CD4-positive, alpha-beta memory T cell (primary cell): ENCODE measurements around the gene IRF5. TPM values are rescaled to one million over a fixed set of nuclear protein-coding genes. Genes with fewer than 3 reads are reported as not detected.
A peak's percentile ranks its signal among the peaks of the same experiment; 100 is the strongest.

ENCODE experiments used
- CTCF ChIA-PET: fragments of 350-600 bp; sonication (Branson Sonifier 250); formaldehyde crosslinking; loops from one replicate; lab custom pipeline; 2021; ENCODE audit warnings: inconsistent platforms; ENCODE audit not compliant: partially characterized antibody; lab: Charles Lee
- POLR2A ChIA-PET: fragments of 350-600 bp; sonication (Branson Sonifier 250); formaldehyde crosslinking; loops from one replicate; lab custom pipeline; 2021; ENCODE audit not compliant: partially characterized antibody; lab: Charles Lee
- DNase-seq, 5 donors: peaks; one replicate each; pipeline versions ENCODE4 v3.0.0 to v3.0.0-alpha.2; 2020 to 2022; ENCODE audit warnings: mixed read lengths in 1 of 5
- H3K27ac ChIP-seq: one replicate; pipeline ENCODE4 v1.7.0; 2013; ENCODE audit warnings: low read depth, low read length
- H3K27me3 ChIP-seq: 2 replicates; pipeline ENCODE4 v1.7.0; 2013; ENCODE audit warnings: mild to moderate bottlenecking, low read length, moderate library complexity; ENCODE audit not compliant: insufficient read depth
- H3K36me3 ChIP-seq: 2 replicates; pipeline ENCODE4 v1.7.0; 2013; ENCODE audit warnings: mild to moderate bottlenecking, low read length, moderate library complexity; ENCODE audit not compliant: insufficient read depth
- H3K4me1 ChIP-seq: 2 replicates; pipeline ENCODE4 v1.7.0; 2013; ENCODE audit warnings: mild to moderate bottlenecking, low read length, moderate library complexity; ENCODE audit not compliant: insufficient read depth
- H3K4me3 ChIP-seq, 2 donors: one replicate each; pipeline ENCODE4 v1.7.0; 2013; ENCODE audit warnings: low read length in 2 of 2, mild to moderate bottlenecking in 1 of 2
- H3K9me3 ChIP-seq, 2 donors: one replicate each; pipeline ENCODE4 v1.7.0; 2013; ENCODE audit warnings: low read length in 2 of 2, control low read depth in 1 of 2; ENCODE audit not compliant: control insufficient read depth in 1 of 2
- H3K27ac Mint-ChIP-seq, 7 donors: one replicate each; pipeline ENCODE4 v1.8.0; 2020 to 2021; ENCODE audit warnings: mixed read lengths in 7 of 7, mild to moderate bottlenecking in 6 of 7, inconsistent platforms in 3 of 7, moderate library complexity in 3 of 7
- H3K27me3 Mint-ChIP-seq, 2 donors: one replicate each; pipeline ENCODE4 v1.8.0; 2020 to 2021; ENCODE audit warnings: mixed read lengths in 2 of 2
- H3K36me3 Mint-ChIP-seq, 2 donors: one replicate each; pipeline ENCODE4 v1.8.0; 2020 to 2021; ENCODE audit warnings: mixed read lengths in 2 of 2, inconsistent platforms in 1 of 2, mild to moderate bottlenecking in 1 of 2
- H3K4me1 Mint-ChIP-seq, 4 donors: one replicate each; pipeline ENCODE4 v1.8.0; 2020 to 2021; ENCODE audit warnings: mixed read lengths in 4 of 4, mild to moderate bottlenecking in 1 of 4
- H3K4me3 Mint-ChIP-seq, 8 donors: one replicate each; pipeline ENCODE4 v1.8.0; 2020 to 2021; ENCODE audit warnings: mixed read lengths in 8 of 8, mild to moderate bottlenecking in 7 of 8, moderate library complexity in 6 of 8, inconsistent platforms in 3 of 8
- H3K9me3 Mint-ChIP-seq, 8 donors: one replicate each; pipeline ENCODE4 v1.8.0; 2020 to 2021; ENCODE audit warnings: mixed read lengths in 8 of 8, mild to moderate bottlenecking in 5 of 8, inconsistent platforms in 3 of 8, moderate library complexity in 1 of 8
- intact Hi-C: fragments of 100-400 bp; cut with micrococcal nuclease; formaldehyde crosslinking; loops from one replicate; pipeline ENCODE4 v1.15.1; 2023
- polyA plus RNA-seq, 2 donors: library from polyadenylated mRNA; unstranded; fragments of 300-500 nt; fragmentation: Illumina TruSeq; gene quantifications; one replicate each; pipeline ENCODE4 v1.2.3, GENCODE V29; 2021
- total RNA-seq, 2 experiments: library from RNA; stranded (reverse); gene quantifications; one replicate each; pipeline ENCODE4 v1.2.3, GENCODE V29; 2021

IRF5 gene
- total and polyA plus RNA-seq, 4 experiments from 2014 or later: 7.2 to 27.8 (median 11.8) TPM

DNA sequence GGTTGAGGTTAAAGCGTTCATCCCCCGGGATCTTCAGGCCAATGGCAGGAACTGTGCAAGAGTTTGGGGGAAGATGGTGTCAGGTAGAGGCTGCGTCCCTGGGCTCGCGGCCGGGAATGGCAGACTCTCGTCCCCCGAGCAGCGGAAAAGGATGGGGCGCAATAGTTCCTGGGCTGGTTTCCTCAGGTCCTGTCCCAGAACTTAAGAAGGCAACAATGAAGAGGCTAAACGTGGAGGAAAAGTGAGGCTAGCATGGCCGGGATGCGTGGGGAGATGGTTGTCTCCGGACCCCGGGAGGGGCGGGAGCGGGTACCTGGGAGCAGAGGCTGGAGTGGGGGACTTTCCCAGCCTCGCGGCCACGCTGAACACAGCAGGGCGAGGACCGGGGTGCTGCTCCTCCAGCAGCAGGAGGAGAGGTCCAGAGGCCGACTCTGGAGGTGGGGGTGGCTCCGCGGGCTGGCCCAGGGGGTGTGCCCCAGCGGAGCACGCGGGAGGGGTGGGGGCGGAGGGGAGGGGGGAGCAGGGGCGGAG is 882 bp downstream of the IRF5 start:
- peaks cover 0 to 4% of the 10 kb centered on the region in 2 donors for H3K36me3 Mint-ChIP-seq
- H3K27me3 Mint-ChIP-seq: peaks cover 0 to 3% of the 10 kb centered on the region in 2 donors
- peaks cover 37% of the 10 kb centered on the region for H3K4me1 ChIP-seq
- H3K4me3 ChIP-seq: peak overlapping the region; percentile 49 to 69
- H3K4me3 Mint-ChIP-seq: peak overlapping the region; percentile 90 to 97 (median 94)
- H3K27me3 ChIP-seq: no peaks in the 10 kb centered on the region
- intact Hi-C loops: no loop called here
- no peaks in the 10 kb centered on the region for H3K9me3 ChIP-seq
- DNase-seq: no peak
- peak overlapping the region; percentile 60 for H3K27ac ChIP-seq
- POLR2A ChIA-PET: interaction anchor here (2.0 kb wide), 1 partner anchor 116 kb away, joined by 8 read pairs; the partner anchor contains the start of gene TNPO3
- peak overlapping the region; percentile 11 to 96 (median 90) for H3K27ac Mint-ChIP-seq
- CTCF ChIA-PET: interaction anchor here (1.4 kb wide), 1 partner anchor 10 kb away, joined by 3 read pairs; no protein-coding TSS in a partner anchor
- peaks cover 16 to 50% (median 33%) of the 10 kb centered on the region in 4 donors for H3K4me1 Mint-ChIP-seq
- H3K36me3 ChIP-seq: no peaks in the 10 kb centered on the region
- H3K9me3 Mint-ChIP-seq: no peaks in the 10 kb centered on the region

DNA sequence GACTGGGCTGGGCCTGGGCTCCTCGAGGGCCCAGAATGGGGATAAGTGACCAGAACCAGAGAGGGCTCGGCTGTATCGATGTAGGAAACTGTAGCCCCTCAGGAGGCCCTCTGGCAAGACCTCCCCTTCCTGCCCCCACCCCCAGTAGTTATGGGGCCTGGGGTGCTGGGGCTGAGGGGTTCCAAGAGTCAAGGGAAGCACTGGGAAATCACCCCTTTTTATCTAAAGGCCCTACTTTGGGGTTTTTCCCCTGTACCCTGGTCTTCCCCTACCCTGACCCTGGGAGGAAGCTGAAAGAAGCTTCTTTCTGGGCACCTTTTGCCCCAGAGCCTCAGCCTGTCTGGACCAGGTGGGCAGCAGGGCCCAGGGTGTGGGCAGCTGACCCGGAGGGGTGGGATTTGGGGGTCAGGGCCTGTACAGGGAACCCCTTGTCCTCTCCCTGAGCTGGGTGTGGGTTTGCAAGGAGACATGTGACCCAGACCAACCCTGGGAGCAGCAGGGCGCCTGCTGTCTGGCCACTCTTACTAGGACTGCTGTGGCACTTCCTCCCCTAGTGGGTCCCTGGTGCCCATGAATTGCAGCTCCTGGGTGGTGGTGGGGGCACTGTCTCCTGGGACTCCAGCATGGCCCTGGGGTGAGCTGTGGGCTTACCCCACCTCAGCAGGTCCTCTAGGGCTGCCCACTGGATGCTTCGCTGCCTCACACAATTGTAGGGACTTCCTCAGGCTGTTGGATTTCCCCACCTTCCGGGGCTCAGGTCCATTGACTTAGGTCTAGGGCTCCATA is 1.5 kb downstream of the IRF5 start:
- Mint-ChIP-seq H3K9me3 (no peaks in the 10 kb centered on the region), H3K27me3 (peaks cover 0 to 3% of the 10 kb centered on the region in 2 donors), H3K4me1 (peaks cover 15 to 45% (median 32%) of the 10 kb centered on the region in 4 donors), H3K27ac (peak overlapping the region in 6 of 7 donors; percentile 41 to 83 (median 70)), H3K36me3 (peaks cover 0 to 4% of the 10 kb centered on the region in 2 donors), H3K4me3 (peak overlapping the region; percentile 84 to 97 (median 94))
- Histone ChIP-seq H3K9me3 (no peaks in the 10 kb centered on the region), H3K4me3 (peak overlapping the region in 1 of 2 donors; percentile 19), H3K4me1 (peaks cover 32% of the 10 kb centered on the region), H3K36me3 (no peaks in the 10 kb centered on the region), H3K27ac (peak overlapping the region; percentile 60), H3K27me3 (no peaks in the 10 kb centered on the region)
- ChIA-PET POLR2A (interaction anchor here (0.9 to 2.0 kb wide), 4 partner anchors 9 to 116 kb away, joined by 3 to 8 read pairs (median 4); partner anchors contain the start of gene TNPO3), CTCF (interaction anchor here (1.0 to 1.4 kb wide), 4 partner anchors 9 to 55 kb away, joined by 3 to 4 read pairs (median 4); no protein-coding TSS in a partner anchor)
- DNase-seq: peak in 2 of 5 donors; percentile 37 to 63
- intact Hi-C loops: no loop called here

DNA sequence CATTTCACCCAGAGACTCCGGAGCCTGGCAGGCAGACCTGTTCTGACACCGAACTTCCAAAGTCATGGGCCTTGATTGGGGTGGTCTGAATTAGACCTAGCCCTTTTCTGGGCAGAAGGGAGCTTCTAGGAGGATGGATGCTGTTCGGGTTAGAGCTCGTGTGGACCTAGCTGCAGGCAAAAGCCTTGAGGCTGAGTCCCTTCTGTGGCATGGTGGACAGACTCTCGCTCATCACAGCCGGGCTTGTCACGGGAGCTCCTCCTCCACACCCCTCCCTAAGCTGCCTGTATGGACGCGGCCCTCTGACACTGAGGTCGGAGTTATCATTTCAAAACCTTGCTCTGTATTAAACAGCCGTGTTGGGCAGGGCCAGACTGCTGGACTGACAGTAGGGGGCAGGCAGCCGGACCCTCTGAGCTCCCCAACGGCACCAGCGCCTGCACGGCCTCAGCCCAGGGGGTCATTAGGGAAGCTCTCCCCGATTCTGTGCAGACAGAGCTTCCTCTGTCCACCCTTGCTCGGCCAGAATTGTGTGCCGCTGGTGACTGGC is 2.2 kb downstream of the IRF5 start:
- Histone ChIP-seq H3K4me3 (no peak overlapping the region), H3K27ac (peak overlapping the region; percentile 60), H3K4me1 (peaks cover 32% of the 10 kb centered on the region), H3K9me3 (no peaks in the 10 kb centered on the region), H3K36me3 (no peaks in the 10 kb centered on the region), H3K27me3 (no peaks in the 10 kb centered on the region)
- Mint-ChIP-seq H3K4me3 (peak overlapping the region; percentile 84 to 97 (median 94)), H3K27me3 (peaks cover 0 to 3% of the 10 kb centered on the region in 2 donors), H3K36me3 (peaks cover 0 to 4% of the 10 kb centered on the region in 2 donors), H3K27ac (peak overlapping the region; percentile 41 to 83 (median 75)), H3K9me3 (no peaks in the 10 kb centered on the region), H3K4me1 (peaks cover 15 to 43% (median 32%) of the 10 kb centered on the region in 4 donors)
- DNase-seq: no peak
- POLR2A ChIA-PET: interaction anchor here (0.8 to 2.0 kb wide), 5 partner anchors 8 to 115 kb away, joined by 3 to 8 read pairs (median 3); partner anchors contain the start of gene TNPO3
- CTCF ChIA-PET: interaction anchor here (1.0 to 1.4 kb wide), 4 partner anchors 9 to 56 kb away, joined by 3 to 4 read pairs (median 4); no protein-coding TSS in a partner anchor
- intact Hi-C loops: no loop called here

DNA sequence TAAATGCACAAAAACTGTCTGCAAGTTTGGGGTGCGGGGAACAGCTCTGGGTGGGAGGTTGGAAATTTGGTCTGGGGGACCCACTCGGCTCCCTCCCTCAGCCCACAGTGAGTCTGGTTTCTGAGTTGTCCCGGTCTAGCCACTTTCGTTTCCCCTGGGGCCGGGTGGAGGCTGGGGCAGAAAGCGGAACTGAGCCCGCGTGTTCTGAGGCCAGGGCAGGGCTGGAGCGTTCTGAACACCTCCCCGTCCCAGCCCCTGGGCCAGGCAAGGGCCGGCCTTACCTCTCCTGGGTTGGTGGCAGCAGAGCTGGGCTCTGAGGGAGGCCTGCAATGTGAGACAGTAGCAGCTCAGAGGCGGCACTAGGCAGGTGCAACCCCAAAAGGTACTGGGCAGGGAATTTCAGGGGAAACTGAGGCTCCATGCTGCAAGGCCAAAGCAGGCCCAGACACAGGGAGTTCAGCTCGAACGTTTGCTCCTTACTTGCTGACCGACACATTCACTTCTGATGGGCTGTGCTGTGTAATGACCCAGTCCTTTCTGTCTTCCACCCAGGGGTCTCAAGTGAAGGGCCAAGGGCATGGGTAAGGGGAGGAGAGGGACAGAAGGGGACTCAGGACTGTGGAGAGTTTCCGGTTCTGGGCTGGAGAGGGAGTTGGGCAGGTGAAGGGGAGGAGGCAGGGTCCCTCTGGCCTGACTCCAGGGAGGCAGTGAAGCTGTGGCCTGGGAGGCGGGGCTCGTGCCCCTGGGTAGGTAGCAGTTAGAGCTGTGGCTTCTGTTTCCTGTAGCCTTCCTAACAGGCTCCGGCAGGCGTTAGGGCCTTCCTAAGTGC is 3.0 kb downstream of the IRF5 start:
- POLR2A ChIA-PET: interaction anchor here (0.8 to 2.0 kb wide), 3 partner anchors 8 to 114 kb away, joined by 3 to 8 read pairs (median 4); partner anchors contain the start of gene TNPO3
- H3K27ac Mint-ChIP-seq: peak overlapping the region; percentile 75 to 91 (median 84)
- intact Hi-C loops: no loop called here
- H3K9me3 Mint-ChIP-seq: no peaks in the 10 kb centered on the region
- peak overlapping the region; percentile 58 to 97 (median 93) for H3K4me3 Mint-ChIP-seq
- CTCF ChIA-PET: interaction anchor here (0.6 to 1.4 kb wide), 5 partner anchors 11 to 433 kb away, joined by 3 to 5 read pairs (median 4); no protein-coding TSS in a partner anchor
- Histone ChIP-seq H3K9me3 (no peaks in the 10 kb centered on the region), H3K4me1 (peaks cover 32% of the 10 kb centered on the region), H3K4me3 (peak overlapping the region in 1 of 2 donors; percentile 6), H3K36me3 (no peaks in the 10 kb centered on the region), H3K27me3 (no peaks in the 10 kb centered on the region), H3K27ac (peak overlapping the region; percentile 60)
- DNase-seq: peak in 2 of 5 donors; percentile 9 to 24
- H3K36me3 Mint-ChIP-seq: peaks cover 0 to 4% of the 10 kb centered on the region in 2 donors
- H3K4me1 Mint-ChIP-seq: peaks cover 15 to 43% (median 32%) of the 10 kb centered on the region in 4 donors
- H3K27me3 Mint-ChIP-seq: peaks cover 0 to 3% of the 10 kb centered on the region in 2 donors

DNA sequence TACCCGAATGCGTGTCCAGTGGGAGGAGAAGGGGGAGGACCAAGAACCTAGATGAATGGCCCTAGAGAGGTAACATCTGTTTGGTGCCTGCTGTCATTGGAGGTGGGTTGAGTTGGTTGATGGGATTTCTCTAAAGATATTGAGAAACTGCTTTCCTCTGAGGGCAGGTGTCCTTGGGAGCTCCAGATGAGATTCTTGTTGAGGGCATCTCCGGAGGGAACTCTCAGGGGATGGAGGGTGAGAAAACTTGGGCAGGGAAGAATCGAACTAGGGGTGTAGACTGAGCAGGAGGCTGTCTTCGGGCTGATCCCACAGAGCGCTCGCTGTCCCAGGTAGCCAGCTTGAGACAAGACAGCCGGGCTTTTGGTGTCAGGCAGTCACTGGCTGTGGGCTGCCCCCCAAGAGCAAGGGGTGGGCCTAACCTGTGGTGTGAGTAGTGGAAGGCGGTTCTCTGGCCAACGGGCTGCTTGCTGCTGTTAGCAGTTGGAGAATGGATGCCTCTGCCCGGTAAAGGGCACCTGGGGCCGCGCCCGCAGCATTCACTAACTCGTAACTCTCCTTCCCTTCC is 3.7 kb downstream of the IRF5 start:
- Mint-ChIP-seq H3K4me1 (peaks cover 15 to 43% (median 30%) of the 10 kb centered on the region in 4 donors), H3K27ac (peak overlapping the region; percentile 58 to 91 (median 84)), H3K27me3 (peaks cover 0 to 3% of the 10 kb centered on the region in 2 donors), H3K9me3 (no peaks in the 10 kb centered on the region), H3K36me3 (peaks cover 0 to 4% of the 10 kb centered on the region in 2 donors), H3K4me3 (peak overlapping the region; percentile 58 to 97 (median 93))
- Histone ChIP-seq H3K9me3 (no peaks in the 10 kb centered on the region), H3K4me1 (peaks cover 32% of the 10 kb centered on the region), H3K36me3 (no peaks in the 10 kb centered on the region), H3K4me3 (no peak overlapping the region), H3K27ac (peak overlapping the region; percentile 60), H3K27me3 (no peaks in the 10 kb centered on the region)
- DNase-seq: no peak
- POLR2A ChIA-PET: interaction anchor here (1.1 kb wide), 1 partner anchor 8 kb away, joined by 4 read pairs; no protein-coding TSS in a partner anchor
- intact Hi-C loops: no loop called here
- CTCF ChIA-PET: interaction anchor here (1.0 to 1.2 kb wide), 2 partner anchors 22 to 150 kb away, joined by 3 to 5 read pairs; no protein-coding TSS in a partner anchor
